Calu3 (cell line): ENCODE measurements around the gene CRACDL. TPM values are rescaled to one million over a fixed set of nuclear protein-coding genes. Genes with fewer than 3 reads are reported as not detected.
"Not testable (repeated sequence)": the region's sequence is repeated elsewhere in the genome, so short reads cannot be mapped to it uniquely, and the experiment has no call there.

ENCODE experiments used
- BruUV-seq: library from RNA; stranded (reverse); fragments of 400-500 nt; replicated peaks from 2 replicates; lab custom pipeline; 2021; lab: Mats Ljungman, UMichigan
- CTCF ChIA-PET: fragments of 300-600 bp; sonication (Branson Sonifier 250); formaldehyde crosslinking; loops from one replicate; lab custom pipeline; 2022; ENCODE audit warnings: antibody characterized with exemption; lab: Charles Lee
- DNase-seq: peaks from one replicate; pipeline ENCODE4 v3.0.0; 2022
- H3K27ac Mint-ChIP-seq: one replicate; pipeline ENCODE4 v1.8.0; 2022; ENCODE audit warnings: mixed read lengths; ENCODE audit not compliant: unreplicated experiment
- H3K27me3 Mint-ChIP-seq: one replicate; pipeline ENCODE4 v1.8.0; 2022; ENCODE audit warnings: mixed read lengths; ENCODE audit not compliant: unreplicated experiment
- H3K36me3 Mint-ChIP-seq: one replicate; pipeline ENCODE4 v1.8.0; 2022; ENCODE audit warnings: mild to moderate bottlenecking, moderate library complexity, mixed read lengths; ENCODE audit not compliant: insufficient read depth, unreplicated experiment
- H3K4me1 Mint-ChIP-seq: one replicate; pipeline ENCODE4 v1.8.0; 2022; ENCODE audit warnings: mild to moderate bottlenecking, low read depth, mixed read lengths; ENCODE audit not compliant: unreplicated experiment
- H3K4me3 Mint-ChIP-seq: one replicate; pipeline ENCODE4 v1.8.0; 2022; ENCODE audit warnings: mild to moderate bottlenecking, low read depth, moderate library complexity, mixed read lengths; ENCODE audit not compliant: unreplicated experiment
- H3K9me3 Mint-ChIP-seq: one replicate; pipeline ENCODE4 v1.8.0; 2022; ENCODE audit warnings: low read depth, mixed read lengths; ENCODE audit not compliant: unreplicated experiment
- intact Hi-C: fragments of 100-400 bp; cut with micrococcal nuclease; formaldehyde crosslinking; loops from one replicate; pipeline ENCODE4 v1.10.0; 2022; ENCODE audit not compliant: unreplicated experiment
- total RNA-seq: library from RNA; stranded (reverse); gene quantifications from 2 replicates; pipeline ENCODE4 v1.2.3, GENCODE V29; 2022
- TF ChIP-seq, protein P1 (sequence below): fragments of 200-600 bp; IDR thresholded peaks from one replicate; pipeline ENCODE4 v1.8.0; 2022; ENCODE audit warnings: antibody characterized with exemption; ENCODE audit not compliant: unreplicated experiment

CRACDL gene
- total RNA-seq, 1 experiment from 2014 or later: 16.2 TPM

DNA sequence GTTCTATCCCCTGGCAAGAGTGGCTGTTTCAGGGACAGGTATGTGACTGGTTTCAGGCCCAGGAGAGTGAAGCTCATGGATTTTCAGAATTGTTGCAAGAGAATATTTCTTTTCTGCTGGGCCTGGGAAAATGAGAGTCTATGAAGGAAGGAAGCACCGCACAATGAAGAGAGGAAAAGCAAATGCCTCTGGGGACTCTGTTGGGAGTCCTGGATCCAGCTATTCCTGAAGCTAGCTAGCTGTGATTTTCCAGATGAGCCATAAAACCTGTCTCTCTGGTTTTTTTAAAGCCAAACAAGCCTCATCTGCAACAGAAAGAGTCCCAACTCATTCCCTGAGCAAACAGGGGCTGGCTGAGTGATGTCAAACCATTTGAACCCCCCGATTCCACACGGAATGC is 53.7 kb downstream of the CRACDL start:
- no peak for DNase-seq
- no peaks in the 10 kb centered on the region for H3K36me3 Mint-ChIP-seq
- H3K27me3 Mint-ChIP-seq: no peaks in the 10 kb centered on the region
- BruUV-seq: no TSS peak
- H3K9me3 Mint-ChIP-seq: peaks cover 8% of the 10 kb centered on the region
- no peaks in the 10 kb centered on the region for H3K4me1 Mint-ChIP-seq
- no peak overlapping the region for H3K4me3 Mint-ChIP-seq
- CTCF ChIA-PET: no interaction called here
- intact Hi-C loops: no loop called here
- TF ChIP-seq, protein P1, sequence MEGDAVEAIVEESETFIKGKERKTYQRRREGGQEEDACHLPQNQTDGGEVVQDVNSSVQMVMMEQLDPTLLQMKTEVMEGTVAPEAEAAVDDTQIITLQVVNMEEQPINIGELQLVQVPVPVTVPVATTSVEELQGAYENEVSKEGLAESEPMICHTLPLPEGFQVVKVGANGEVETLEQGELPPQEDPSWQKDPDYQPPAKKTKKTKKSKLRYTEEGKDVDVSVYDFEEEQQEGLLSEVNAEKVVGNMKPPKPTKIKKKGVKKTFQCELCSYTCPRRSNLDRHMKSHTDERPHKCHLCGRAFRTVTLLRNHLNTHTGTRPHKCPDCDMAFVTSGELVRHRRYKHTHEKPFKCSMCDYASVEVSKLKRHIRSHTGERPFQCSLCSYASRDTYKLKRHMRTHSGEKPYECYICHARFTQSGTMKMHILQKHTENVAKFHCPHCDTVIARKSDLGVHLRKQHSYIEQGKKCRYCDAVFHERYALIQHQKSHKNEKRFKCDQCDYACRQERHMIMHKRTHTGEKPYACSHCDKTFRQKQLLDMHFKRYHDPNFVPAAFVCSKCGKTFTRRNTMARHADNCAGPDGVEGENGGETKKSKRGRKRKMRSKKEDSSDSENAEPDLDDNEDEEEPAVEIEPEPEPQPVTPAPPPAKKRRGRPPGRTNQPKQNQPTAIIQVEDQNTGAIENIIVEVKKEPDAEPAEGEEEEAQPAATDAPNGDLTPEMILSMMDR: no peak
- H3K27ac Mint-ChIP-seq: no peak overlapping the region

- BruUV-seq: no TSS peak
- no peak overlapping the region for H3K27ac Mint-ChIP-seq
- H3K36me3 Mint-ChIP-seq: no peaks in the 10 kb centered on the region
- H3K9me3 Mint-ChIP-seq: peaks cover 4% of the 10 kb centered on the region
- TF ChIP-seq, protein P1: no peak
- no peaks in the 10 kb centered on the region for H3K27me3 Mint-ChIP-seq
- no peak overlapping the region for H3K4me3 Mint-ChIP-seq
- DNase-seq: no peak
- CTCF ChIA-PET: interaction anchor here (0.9 to 1.3 kb wide), 2 partner anchors 12 to 185 kb away, joined by 3 to 4 read pairs; no protein-coding TSS in a partner anchor
- intact Hi-C loops: no loop called here
- no peaks in the 10 kb centered on the region for H3K4me1 Mint-ChIP-seq
Measured at GRCh38 chr2:98881153-98881650, 54.8 kb downstream of the CRACDL start.

DNA sequence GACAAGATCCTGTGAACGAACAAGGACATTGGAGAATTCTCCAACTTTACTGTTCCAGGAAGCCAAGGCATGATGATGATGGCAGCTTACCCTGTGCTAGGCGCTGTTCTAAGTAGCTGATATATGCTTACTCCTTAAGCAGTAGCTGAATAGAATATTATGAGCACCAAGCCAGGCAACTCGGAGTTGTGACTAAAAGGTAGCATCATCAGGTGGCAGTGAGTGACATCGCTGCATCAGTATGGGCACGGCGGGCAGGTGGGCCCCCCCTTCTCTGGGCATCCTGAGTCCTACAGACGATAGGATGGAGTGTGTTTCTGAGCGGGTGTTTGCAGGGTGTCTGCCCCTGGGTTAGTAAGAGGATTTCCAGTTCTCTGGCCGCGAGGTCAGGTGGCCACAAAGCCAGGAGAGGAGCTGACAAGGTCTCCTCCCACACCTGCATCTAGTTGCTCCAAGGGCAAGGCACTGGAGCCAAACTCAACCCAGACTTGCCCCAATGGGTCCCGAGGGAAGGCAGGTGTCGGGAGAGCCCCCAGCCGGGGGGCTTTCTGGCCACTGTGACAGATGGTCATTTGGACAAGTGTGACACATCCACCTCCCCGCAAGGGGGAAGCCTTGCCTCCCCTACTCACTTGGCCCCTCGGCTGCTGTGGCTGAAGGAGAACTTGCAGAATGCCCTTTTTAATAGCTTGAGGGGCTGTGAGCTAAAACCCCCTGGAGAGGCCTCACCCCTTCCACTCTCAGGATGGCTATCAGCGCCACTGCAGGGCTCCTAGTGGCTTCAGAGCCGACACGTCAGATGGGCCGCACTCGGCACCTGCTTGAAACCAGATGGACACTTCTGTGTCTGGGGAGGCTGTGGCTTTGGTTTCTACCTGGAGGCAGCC is 55.5 kb downstream of the CRACDL start:
- H3K36me3 Mint-ChIP-seq: no peaks in the 10 kb centered on the region
- no peak overlapping the region for H3K4me3 Mint-ChIP-seq
- H3K27me3 Mint-ChIP-seq: no peaks in the 10 kb centered on the region
- BruUV-seq: no TSS peak
- peaks cover 4% of the 10 kb centered on the region for H3K9me3 Mint-ChIP-seq
- CTCF ChIA-PET: interaction anchor here (0.9 to 1.3 kb wide), 2 partner anchors 11 to 186 kb away, joined by 3 to 4 read pairs; no protein-coding TSS in a partner anchor
- intact Hi-C loops: no loop called here
- H3K4me1 Mint-ChIP-seq: no peaks in the 10 kb centered on the region
- no peak overlapping the region for H3K27ac Mint-ChIP-seq
- DNase-seq: no peak
- TF ChIP-seq, protein P1: no peak

GRCh38 chr2:98877658-98878057 is 58.4 kb downstream of the CRACDL start:
- BruUV-seq, DNase-seq, H3K27ac Mint-ChIP-seq, intact Hi-C loops, H3K4me3 Mint-ChIP-seq, H3K27me3 Mint-ChIP-seq, H3K36me3 Mint-ChIP-seq, H3K4me1 Mint-ChIP-seq, H3K9me3 Mint-ChIP-seq: not testable (repeated sequence)
- CTCF ChIA-PET: interaction anchor here (0.6 kb wide), 1 partner anchor 1097 kb away, joined by 3 read pairs; no protein-coding TSS in a partner anchor

DNA sequence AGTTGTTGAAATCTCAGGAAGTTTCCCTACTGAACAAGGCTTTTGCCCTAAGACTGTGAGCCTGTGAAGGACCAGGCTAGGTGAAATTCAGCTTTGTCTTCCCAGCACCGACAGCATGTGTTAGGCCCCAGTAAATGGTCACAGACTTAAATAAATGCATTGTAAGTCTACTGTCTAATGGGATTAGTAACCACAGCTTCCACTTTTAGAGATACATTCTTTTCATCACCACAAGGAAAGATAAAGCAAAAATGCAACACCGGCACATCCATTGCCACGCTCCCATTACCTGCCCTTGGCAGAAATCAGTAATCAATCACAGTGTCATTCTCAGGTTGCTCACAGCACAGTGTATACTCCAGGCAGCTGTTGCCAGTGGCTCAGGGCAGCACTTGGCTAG is 59.3 kb downstream of the CRACDL start:
- no peaks in the 10 kb centered on the region for H3K27me3 Mint-ChIP-seq
- no peak overlapping the region for H3K27ac Mint-ChIP-seq
- CTCF ChIA-PET: no interaction called here
- no peaks in the 10 kb centered on the region for H3K9me3 Mint-ChIP-seq
- no peaks in the 10 kb centered on the region for H3K36me3 Mint-ChIP-seq
- TF ChIP-seq, protein P1: no peak
- no peak overlapping the region for H3K4me3 Mint-ChIP-seq
- intact Hi-C loops: no loop called here
- no peaks in the 10 kb centered on the region for H3K4me1 Mint-ChIP-seq
- no TSS peak for BruUV-seq
- DNase-seq: no peak
